Parathyroid adenoma (tissue), 2 donors: ENCODE measurements around the gene FAM83E.

Experiments used
- H2AFZ ChIP-seq: fragments of 300-600 bp; sonication (generic); one replicate; pipeline ENCODE4 v1.7.0; 2017; ENCODE audit warnings: antibody characterized with exemption, mild to moderate bottlenecking
- H3K27ac ChIP-seq: fragments of 300-600 bp; sonication (generic); one replicate; pipeline ENCODE4 v1.7.0; 2017
- H3K27me3 ChIP-seq: fragments of 300-600 bp; sonication (generic); one replicate; pipeline ENCODE4 v1.7.0; 2017; ENCODE audit warnings: low read length; ENCODE audit not compliant: control insufficient read depth, insufficient read depth
- H3K36me3 ChIP-seq: fragments of 300-600 bp; sonication (generic); one replicate; pipeline ENCODE4 v1.7.0; 2017; ENCODE audit warnings: low read length; ENCODE audit not compliant: control insufficient read depth, insufficient read depth
- H3K4me1 ChIP-seq: fragments of 300-600 bp; sonication (generic); one replicate; pipeline ENCODE4 v1.7.0; 2017; ENCODE audit warnings: control low read depth
- H3K4me2 ChIP-seq: fragments of 300-600 bp; sonication (generic); one replicate; pipeline ENCODE4 v1.7.0; 2017; ENCODE audit warnings: low read length
- H3K4me3 ChIP-seq: fragments of 300-600 bp; sonication (generic); one replicate; pipeline ENCODE4 v1.7.0; 2017; ENCODE audit warnings: low read depth, low read length
- H3K79me2 ChIP-seq: fragments of 300-600 bp; sonication (generic); one replicate; pipeline ENCODE4 v1.7.0; 2017; ENCODE audit warnings: control low read depth
- H3K9ac ChIP-seq: fragments of 300-600 bp; sonication (generic); one replicate; pipeline ENCODE4 v1.7.0; 2017; ENCODE audit warnings: mild to moderate bottlenecking
- H3K9me3 ChIP-seq: fragments of 300-600 bp; sonication (generic); one replicate; pipeline ENCODE4 v1.7.0; 2017; ENCODE audit warnings: low read length; ENCODE audit not compliant: control insufficient read depth
- CTCF ChIP-seq: fragments of 300-600 bp; sonication (generic); IDR thresholded peaks from one replicate; pipeline ENCODE4 v1.7.0; 2017; ENCODE audit warnings: antibody characterized with exemption, mild to moderate bottlenecking
- donor health status: primary hyperparathyroidism.

Gene FAM83E

GRCh38 chr19:48603449-48603848, 11.4 kb downstream of the FAM83E start:
- Histone ChIP-seq H3K4me1 (no peaks in the 10 kb centered on the region), H3K27me3 (no peaks in the 10 kb centered on the region), H3K27ac (no peak overlapping the region), H3K4me3 (no peak overlapping the region), H2AFZ (no peak overlapping the region), H3K79me2 (no peaks in the 10 kb centered on the region), H3K9ac (no peak overlapping the region), H3K36me3 (no peaks in the 10 kb centered on the region), H3K4me2 (no peak overlapping the region), H3K9me3 (no peaks in the 10 kb centered on the region)
- no peak for TF ChIP-seq CTCF

- no peak overlapping the region for H3K4me2 ChIP-seq
- H3K9ac ChIP-seq, result no peak overlapping the region
- H3K27me3 ChIP-seq, result no peaks in the 10 kb centered on the region
- H3K27ac ChIP-seq, result no peak overlapping the region
- no peak overlapping the region for H3K4me3 ChIP-seq
- H2AFZ ChIP-seq, result no peak overlapping the region
- H3K4me1 ChIP-seq, result no peaks in the 10 kb centered on the region
- no peaks in the 10 kb centered on the region for H3K79me2 ChIP-seq
- no peaks in the 10 kb centered on the region for H3K9me3 ChIP-seq
- no peaks in the 10 kb centered on the region for H3K36me3 ChIP-seq
- no peak for TF ChIP-seq CTCF
These were observed 11.9 kb downstream of the FAM83E start for GRCh38 chr19:48603001-48603400.

- H3K4me2 ChIP-seq, result no peak overlapping the region
- no peaks in the 10 kb centered on the region for H3K27me3 ChIP-seq
- H3K4me1 ChIP-seq, result no peaks in the 10 kb centered on the region
- H3K9ac ChIP-seq, result no peak overlapping the region
- H3K79me2 ChIP-seq, result no peaks in the 10 kb centered on the region
- no peak overlapping the region for H3K4me3 ChIP-seq
- TF ChIP-seq CTCF, result no peak
- no peak overlapping the region for H3K27ac ChIP-seq
- H2AFZ ChIP-seq, result no peak overlapping the region
- no peaks in the 10 kb centered on the region for H3K9me3 ChIP-seq
- no peaks in the 10 kb centered on the region for H3K36me3 ChIP-seq
These were observed 14.0 kb downstream of the FAM83E start for GRCh38 chr19:48600679-48601417.

- Histone ChIP-seq H3K27me3 (no peaks in the 10 kb centered on the region), H3K4me2 (no peak overlapping the region), H3K4me3 (no peak overlapping the region), H3K36me3 (no peaks in the 10 kb centered on the region), H3K4me1 (no peaks in the 10 kb centered on the region), H3K27ac (no peak overlapping the region), H3K9ac (no peak overlapping the region), H3K79me2 (no peaks in the 10 kb centered on the region), H2AFZ (no peak overlapping the region), H3K9me3 (no peaks in the 10 kb centered on the region)
- no peak for TF ChIP-seq CTCF
These were observed 15.7 kb downstream of the FAM83E start for GRCh38 chr19:48598996-48599700.
